Stimulated activated CD8-positive, alpha-beta memory T cell treated with anti-CD3 and anti-CD28 coated beads, Interleukin-7, amount 100 ng/mL, for 4 hours (primary cell): ENCODE results near the gene PLEKHN1.
"Not testable (repeated sequence)": the region's sequence is repeated elsewhere in the genome, so short reads cannot be mapped to it uniquely, and the experiment has no call there.

Source experiments
- DNase-seq, 2 donors: peaks; one replicate each; pipeline ENCODE4 v3.0.0-alpha.2; 2020; ENCODE audit warnings: low read depth in 2 of 2

The PLEKHN1 gene

DNA sequence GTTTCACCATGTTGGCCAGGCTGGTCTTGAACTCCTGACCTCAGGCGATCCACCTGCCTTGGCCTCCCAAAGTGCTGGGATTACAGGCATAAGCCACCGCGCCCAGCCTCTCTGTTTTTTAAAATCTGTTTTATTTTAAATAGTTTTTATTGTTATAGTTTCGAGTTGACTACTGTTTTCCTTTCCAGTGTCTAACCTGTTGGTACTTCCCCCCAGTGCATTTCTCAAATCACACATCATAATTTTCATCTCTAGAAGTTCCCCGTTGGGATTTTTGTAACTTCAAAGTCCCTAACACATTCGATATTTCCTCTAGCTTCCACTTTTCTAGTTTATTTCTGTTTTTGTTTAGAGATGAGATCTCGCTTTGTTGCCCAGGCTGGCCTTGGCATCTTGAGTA is 26.1 kb downstream of the PLEKHN1 start:
- DNase-seq, result no peak

DNA sequence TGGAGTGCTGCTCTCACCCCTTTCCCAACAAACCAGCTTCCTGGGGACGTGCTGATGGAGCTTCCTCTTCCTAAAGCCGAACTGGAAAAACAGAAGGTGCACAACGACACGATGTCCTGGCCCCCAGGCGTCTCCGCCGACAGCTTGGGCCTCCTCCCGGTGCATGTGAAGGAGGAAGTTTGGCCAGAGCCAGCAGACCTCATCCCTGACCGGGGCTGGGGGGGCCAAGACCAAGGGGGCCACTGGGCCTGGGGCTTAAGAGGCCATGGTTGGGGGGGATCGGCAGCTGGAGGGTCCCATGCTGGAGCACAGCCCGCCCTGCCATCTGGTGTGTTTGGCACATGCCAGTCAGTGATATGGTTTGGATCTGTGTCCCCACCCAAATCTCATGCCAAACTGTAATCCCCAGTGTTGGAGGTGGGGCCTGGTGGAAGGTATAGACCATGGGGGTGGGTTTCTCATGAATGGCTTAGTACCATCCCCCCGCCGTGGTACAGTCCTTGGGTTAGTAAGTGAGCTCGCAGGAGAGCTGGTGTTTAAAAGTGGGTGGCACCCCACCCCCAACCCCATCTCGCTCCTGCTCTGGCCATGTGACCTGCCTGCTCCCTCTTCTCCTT is 27.2 kb downstream of the PLEKHN1 start:
- no peak for DNase-seq

DNA sequence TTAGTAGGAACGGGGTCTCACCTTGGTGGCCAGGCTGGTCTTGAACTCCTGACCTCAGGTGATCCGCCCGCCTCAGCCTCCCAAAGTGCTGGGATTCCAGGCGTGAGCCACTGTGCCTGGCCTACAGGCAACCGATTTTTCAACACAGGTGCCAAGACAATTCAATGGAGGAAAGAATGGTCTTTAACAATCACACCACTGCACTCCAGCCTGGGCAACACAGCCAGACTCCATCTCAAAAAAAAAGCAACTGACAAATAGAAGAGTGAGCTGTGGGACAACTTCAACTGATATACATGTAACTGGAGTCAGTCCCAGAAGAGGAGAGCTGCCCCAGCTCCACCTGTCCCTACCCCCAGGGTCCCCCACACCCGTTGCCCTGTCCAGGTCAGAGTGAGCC is 28.3 kb downstream of the PLEKHN1 start:
- DNase-seq, result not testable (repeated sequence)

DNA sequence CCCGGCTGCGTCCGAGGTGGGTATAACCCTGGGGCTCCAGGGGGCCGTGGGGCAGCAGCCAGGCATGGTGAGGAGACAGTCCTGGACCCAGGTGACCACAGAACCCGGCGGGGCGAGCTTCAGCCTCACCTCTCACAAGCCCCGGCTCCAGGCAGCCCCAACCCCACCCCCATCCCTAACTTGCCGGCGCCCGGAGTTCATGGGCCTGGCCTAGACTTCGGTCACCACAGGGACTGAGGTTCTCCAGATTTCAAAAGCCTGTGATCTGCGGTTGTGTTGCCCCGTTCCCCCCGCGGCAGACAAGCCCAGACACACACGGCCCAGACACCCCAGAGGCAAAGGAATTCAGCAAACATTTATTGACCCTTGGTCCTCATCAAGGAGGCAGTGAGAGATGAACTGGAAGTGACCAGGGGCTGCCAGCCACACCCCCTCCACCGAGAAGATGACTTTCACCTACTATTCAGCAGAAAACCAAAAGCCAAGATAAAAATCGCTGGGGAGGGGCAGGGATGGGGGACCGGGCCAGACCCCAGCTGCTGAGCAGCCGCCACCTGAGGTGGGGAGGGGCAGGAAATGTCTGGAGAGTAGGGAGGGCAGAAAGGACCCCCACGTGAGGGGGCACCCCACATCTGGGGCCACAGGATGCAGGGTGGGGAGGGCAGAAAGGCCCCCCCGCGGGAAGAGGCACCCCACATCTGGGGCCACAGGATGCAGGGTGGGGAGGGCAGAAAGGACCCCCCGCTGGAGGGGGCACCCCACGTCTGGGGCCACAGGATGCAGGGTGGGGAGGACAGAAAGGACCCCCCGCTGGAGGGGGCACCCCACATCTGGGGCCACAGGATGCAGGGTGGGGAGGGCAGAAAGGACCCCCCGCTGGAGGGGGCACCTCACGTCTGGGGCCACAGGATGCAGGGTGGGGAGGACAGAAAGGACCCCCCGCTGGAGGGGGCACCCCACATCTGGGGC is 29.7 kb downstream of the PLEKHN1 start:
- DNase-seq, result no peak

DNA sequence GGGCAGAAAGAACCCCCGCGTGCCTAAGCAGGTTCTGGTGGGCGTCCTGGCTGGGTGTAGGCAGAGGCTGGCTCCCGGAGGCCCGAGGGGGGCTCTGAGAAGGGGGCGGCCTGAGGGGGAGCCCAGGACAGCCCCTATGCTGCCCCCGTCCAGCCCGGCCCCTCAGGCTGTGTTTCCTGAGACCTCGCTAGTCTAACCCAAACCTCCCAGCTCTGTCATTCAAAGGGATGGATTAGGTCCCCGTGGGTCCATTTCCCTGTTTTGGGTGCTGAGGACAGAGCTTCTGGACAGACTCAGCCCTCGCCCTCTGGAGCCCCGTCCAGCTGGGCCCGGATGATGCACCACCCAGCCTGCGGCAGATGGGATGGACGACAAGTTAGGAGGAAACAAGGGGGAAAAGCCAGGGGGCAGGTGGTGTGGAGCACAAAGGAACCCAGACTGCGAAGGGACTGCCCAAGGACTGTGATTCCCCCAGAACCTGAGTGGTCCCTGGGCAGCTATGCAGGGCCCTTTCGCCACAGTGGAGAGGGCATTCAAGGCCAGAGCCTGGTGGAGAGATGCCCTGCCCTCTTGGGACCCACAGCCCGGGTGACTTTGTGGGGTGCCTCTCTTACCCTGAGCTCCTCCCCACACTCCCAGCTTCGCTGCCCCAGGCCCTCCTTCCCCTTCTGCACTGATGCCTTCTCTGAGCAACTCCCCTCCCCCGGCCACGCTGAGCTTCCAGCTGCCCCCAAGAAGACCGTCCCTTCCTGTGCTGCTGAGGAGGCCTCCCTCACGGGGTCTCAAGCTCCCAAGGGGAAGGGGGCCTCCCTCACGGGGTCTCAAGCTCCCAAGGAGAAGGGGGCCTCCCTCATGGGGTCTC is 30.8 kb downstream of the PLEKHN1 start:
- no peak for DNase-seq

DNA sequence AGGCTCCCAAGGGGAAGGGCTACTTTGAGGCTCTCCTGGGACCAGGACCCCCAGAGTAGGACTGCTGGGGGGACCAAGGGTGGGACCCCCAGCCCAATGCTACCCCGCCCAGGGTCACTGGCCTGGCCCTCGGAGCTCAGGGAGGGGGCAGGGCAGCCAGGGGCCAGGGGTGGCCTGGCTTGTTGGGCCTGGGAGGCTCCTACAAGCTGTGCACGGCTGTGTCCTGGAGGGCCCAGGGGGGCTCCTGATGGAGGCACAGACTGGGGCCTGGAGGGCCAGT is 31.4 kb downstream of the PLEKHN1 start:
- no peak for DNase-seq

DNA sequence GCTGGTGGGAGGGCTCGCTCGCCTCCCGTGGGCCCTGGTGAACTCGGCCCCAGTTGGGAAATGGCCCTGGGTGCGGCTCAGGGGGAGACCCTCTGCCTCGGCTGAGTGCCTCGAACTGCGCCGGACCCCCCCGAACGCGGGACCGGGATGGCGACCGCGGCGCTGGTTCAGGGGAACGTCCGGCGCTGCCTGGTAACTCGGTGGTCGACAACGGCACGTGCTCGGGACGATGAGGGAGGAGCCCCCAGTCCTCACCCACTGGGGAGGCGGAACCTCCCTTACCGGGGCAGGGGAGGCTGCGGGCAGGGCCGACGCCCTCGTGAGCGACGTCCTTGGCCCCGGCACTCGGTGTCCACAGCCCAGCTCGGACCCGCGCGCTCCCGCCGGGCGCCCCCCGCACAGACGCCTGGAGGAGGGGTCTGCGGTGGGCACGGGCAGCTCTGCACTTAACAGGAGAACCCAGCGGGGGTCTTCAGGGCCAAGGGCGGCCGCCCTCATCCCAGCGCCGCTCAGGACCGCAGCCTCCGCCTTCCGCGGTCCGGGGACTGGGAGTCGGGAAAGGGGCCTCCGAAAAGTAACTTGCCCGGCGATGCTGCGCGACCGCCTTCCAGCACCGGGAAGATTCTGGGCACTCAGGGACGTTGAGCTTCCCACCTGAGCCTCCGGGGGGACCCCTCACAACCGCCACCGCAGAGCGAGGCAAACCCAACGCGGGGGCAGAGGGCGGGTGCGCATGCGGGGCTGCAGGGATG is 31.9 kb downstream of the PLEKHN1 start:
- DNase-seq, result no peak

DNA sequence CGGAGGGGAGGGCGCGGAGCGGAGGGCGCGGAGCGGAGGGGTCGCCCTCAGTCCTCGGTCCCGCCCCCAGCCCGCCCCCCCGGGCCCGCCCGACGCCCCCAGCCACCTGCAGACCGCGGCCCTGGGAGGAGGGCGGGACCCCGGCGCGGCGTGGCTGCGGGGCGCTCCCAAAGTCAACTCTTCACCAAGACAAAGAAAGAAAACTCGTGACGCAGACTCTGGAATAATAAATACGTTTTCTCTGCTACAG is 32.4 kb downstream of the PLEKHN1 start:
- DNase-seq, result no peak

DNA sequence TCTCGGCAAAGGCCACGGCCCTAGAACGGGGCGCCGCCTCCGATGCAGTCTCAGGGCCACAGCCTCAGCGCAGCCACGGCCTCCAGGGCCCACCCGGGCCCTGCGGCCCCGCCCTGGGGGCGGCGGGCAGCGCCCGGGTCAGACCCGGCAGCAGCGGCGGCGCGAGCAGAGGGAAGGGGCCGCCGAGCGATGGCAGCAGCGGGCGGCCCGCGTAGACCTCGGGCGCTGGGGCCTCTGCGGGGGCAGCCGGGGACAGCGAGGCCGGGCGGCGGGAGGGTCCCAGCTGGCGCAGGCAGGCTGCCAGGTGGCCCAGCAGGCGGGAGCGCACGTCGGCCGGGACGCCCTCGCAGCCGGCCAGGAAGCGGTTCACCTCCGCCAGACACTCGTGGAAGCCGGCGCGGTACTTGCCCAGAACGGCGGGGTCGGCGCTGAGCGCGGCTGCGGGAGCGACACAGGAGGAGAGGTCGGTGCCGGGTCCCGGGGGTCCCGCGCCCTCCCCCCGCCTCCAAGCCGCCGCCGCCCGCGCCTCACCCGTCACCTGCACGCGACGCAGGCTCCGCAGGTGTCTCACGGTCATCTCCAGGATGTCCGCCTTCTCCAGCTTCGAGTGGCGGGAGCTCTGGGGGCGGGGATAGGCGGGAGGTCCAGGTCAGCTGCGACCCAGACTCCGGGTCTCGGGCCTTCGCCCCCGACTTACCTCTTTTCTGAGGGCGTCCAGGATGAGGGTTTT is 32.9 kb downstream of the PLEKHN1 start:
- DNase-seq, result no peak

DNA sequence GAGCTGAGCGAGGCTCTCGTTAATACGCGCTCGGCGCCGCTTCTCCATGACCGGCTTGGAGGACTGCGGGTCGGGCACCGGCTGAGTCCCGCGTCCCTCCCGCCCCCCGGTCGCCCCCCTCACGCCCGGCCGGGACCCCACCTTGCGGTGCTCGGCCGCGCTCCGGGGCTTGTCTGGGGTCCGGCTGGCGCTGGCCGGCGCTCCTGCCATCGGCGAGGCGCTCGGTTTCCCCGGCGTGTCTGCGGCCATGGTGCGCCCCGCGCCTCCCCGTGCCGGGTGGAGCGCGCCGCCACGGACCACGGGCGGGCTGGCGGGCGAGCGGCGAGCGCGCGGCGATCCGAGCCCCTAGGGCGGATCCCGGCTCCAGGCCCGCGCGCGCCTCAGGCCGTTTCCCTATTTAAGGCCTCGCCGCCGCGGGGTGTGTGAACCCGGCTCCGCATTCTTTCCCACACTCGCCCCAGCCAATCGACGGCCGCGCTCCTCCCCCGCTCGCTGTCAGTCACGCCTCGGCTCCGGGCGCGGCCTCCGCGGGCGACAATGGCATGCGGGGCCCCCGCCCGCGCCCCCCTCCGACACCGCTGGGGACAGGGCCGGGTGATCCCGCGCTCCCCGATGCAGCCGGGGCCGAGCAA is 33.6 kb downstream of the PLEKHN1 start, which contains the start of gene HES4:
Gene HES4, minus strand, starts transcription at position 373 of the 632 bp plus-strand sequence. Its CDS starts 124 bp downstream, at position 249.
- peak in 1 of 2 donors; percentile 68 for DNase-seq

DNA sequence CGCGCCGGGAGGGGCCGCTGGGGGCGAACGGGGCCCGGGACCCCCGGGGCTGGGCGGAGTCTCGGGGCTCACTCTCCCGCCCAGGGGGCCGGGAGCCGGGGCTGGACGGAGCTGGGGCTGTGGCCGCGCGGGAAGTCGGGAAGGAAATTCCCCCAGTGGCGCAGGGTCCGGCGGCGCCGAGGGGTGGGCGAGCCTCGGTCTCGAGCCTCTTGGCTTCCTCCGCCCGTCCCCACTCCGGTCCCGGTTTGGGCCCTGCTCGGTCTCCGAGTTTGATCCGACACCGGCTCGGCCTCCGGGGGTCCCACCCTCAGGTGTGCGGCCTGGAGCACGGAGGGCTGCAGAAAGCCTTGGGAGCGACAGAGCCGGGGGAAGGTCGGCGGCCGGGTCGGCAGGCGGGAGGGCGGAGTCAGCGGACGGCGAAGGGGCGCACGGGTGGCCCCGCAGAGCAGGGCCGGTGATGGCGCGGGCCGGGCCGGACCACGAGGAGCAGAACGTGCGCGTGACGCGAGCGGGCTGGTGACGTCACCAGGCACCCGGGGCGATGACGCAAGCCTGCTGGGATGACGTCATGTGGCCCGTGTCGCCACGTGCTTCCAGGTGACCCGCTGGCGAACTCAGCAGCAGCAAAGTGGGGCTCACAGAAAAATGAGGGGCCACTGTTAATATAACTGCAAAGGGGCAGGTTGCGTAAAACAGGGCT is 34.2 kb downstream of the PLEKHN1 start:
- peak; percentile 43 to 63 for DNase-seq

DNA sequence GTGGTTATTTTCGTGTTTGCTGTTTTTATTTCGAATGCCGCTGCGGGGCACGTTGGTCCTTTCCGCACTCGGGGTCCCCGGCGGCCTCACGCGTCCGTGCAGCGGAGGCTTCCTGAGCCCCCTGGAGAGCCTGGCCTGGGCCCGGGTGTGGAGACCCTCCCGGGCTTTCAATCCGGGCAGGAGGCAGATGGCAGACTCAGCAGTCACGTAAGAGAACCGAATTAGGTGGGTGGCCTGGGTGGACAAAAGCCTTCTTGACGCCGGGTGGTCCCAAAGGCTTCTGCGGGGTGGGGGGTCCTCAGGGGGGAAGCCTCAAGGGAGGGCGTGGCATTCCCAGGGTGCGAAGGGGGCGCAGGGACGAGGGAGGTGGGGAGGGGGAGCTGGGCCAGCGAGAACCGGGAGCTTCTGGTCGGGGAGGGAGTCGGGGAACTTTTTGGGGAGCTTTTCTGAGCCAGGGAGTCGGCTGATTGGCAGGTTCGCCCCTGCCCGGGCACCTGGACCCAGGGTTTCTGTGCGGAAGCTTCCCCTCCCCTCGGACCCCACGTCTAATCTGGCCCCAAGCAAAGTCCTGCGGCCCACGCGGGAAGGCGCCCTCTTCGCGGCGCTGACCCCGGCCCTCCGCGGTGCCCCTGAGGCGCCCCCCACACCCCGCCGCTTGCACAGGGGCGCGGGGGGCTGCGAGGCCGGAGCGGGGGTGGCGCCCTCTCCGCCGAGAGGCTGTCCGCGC is 34.9 kb downstream of the PLEKHN1 start:
- DNase-seq, result no peak

DNA sequence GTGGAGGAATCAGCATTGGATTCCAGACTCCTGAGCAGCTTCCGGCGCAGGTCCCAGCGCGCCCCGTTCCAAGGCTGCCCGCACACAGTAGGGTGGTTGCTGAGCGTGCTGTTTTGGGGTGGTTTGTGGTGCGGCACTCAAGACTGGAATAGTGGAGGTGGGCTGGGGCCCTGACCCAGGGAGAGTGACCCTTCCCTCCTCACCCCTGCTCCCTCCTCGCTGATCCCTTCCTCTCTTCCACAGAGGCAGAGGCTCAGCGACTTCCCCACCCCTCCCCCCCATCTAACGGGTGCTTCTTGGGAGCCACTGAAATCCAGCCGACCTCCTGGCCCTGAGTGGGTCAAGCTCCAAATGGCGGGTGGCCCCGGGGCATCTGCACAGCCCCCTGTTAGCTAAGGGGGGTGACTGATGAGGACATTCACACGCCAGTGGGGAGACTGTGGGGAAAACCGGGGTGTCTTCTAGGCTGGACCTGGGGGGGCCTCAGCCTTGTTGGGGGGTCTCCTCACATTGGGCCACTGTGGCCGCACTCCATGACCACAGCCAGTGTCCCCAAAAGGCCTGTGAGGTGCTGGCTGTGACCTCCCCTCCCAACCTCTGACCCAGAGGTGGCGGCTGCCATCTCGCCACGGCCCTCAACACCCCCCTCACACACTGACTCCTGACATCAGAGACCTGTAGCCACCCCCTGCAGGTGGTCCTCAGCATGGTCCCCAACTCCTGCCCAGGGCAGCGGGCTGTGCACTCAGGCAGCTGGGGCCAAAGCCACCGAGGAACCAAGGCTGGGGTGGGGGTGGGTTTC is 37.5 kb downstream of the PLEKHN1 start:
- DNase-seq, result no peak

DNA sequence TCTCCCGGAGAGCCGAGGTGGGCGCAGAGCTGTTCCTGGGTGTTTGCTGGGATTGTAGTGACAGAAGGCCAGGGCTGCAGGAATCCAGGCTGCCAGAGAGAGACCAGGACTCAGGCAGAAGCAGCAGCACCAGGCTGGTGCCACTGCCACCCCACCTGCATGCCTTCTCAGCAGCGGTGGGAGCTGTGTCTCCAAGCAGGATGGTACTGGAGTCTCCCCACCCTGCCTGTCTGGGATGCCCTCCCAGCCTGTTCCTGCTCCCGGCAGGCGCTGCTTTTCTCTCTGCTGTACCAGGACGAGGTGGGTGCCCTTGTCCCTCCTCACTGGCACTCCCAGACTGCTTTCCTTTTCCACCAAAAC is 38.1 kb downstream of the PLEKHN1 start:
- no peak for DNase-seq

DNA sequence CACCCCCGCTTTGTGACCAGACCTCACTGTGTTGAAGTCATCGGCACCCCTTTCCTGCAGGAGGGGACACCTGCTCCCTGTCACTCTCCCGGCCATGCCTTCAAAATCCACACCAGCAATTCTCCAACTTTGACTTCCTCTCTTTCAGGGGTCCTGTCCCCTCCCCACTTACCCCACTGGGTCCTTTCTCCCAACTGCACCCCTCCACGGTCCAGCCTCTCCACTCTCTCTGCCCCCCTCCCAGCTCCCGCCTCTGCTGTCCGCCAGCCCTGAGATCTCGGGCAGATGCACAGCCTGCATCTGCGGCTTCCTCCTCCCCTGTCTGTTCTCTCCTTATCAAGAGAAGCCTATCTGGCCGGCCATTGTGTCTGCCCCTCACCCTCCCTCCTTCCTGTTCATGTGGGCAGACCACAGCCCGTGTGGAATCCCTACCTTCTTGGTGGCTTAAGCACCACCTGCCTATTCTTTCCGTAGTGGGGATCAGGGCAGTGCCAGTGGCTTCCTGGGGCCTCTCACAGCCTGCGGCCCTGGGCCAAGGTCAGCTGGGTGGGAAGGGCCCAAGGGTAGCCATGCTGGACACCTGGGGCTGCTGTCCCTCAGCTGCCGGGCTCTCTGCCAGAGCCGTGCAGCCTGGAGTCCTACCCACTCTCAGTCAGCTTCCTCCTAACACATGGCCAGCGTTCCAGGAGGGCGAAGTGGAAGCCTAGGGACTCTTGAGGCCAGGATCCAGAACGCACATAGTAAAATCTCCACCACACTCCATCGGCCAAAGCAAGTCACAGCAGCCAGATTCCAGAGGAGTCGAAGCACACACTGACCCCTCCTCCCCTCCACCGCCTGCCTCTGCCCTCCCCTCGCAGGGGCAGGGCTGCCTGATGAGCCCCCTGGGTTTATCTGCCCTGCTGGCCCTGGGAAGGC is 38.8 kb downstream of the PLEKHN1 start:
- no peak for DNase-seq

DNA sequence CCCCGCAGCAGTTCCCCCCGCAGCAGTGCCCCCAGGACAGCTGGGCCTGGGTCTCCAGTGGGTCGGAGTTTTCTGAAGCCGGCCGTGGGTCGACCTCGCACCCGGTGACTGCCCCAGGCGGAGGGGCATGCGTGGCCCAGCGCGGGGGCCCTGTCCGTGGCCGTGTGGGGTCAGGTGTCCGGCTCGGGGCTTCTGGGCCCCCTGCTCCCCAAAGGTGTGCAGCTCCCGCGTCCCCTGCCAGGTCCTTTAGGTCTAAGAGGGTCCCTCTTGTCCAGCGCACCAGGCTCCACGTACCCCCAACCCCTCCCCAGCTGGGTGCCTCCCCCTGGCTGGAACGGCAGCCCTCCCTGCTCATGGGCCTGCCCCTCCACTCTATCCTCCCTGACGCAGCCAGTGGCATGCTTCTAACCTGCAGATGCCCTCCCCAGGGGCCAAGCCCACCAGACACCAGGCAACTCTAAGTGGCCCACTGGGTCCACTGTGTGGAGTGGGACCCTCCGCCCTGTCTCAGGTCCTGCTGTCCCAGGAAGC is 39.6 kb downstream of the PLEKHN1 start:
- DNase-seq, result no peak
